Esophagus squamous epithelium (tissue), 4 donors: Measurements from ENCODE around the gene LCE1F.

Source experiments
- CTCF ChIP-seq, 6 experiments: fragments of 450-650 bp in 4 of 6; fragments of 200-600 bp in 2 of 6; sonication (generic) in 2 of 6; IDR thresholded peaks; one replicate each; pipeline ENCODE4 v1.5.1; 2016 to 2019; ENCODE audit warnings: antibody characterized with exemption in 6 of 6, mild to moderate bottlenecking in 4 of 6, moderate library complexity in 4 of 6
- POLR2A ChIP-seq, 4 donors: fragments of 450-650 bp; IDR thresholded peaks; one replicate each; pipeline ENCODE4 v1.6.1; 2017; ENCODE audit warnings: antibody characterized with exemption in 4 of 4, mild to moderate bottlenecking in 4 of 4, moderate library complexity in 3 of 4

- no peak for TF ChIP-seq CTCF (IDR thresholded peaks at IDR 0.05)
- TF ChIP-seq POLR2A (IDR thresholded peaks at IDR 0.05), result no peak
Measured at GRCh38 chr1:152739841-152740240, 35.1 kb upstream of the LCE1F start.
